GM21447 (cell line): ENCODE measurements around the gene RPE65.
"Not testable (repeated sequence)": the region's sequence is repeated elsewhere in the genome, so short reads cannot be mapped to it uniquely, and the experiment has no call there.

Experiments used
- ATAC-seq: cut with Tn5 transposase; IDR thresholded peaks from one replicate; pipeline ENCODE4 v1.9.1; 2021; ENCODE audit not compliant: unreplicated experiment

RPE65 gene

GRCh38 chr1:68454534-68454933 lies 4.8 kb upstream of the RPE65 start:
- ATAC-seq, result no peak

- ATAC-seq, result no peak
Measured at GRCh38 chr1:68453060-68453670, 3.4 kb upstream of the RPE65 start.

- ATAC-seq, result no peak
Measured at GRCh38 chr1:68448365-68448764, 1.4 kb downstream of the RPE65 start.

GRCh38 chr1:68445709-68446108 lies 4.0 kb downstream of the RPE65 start:
- ATAC-seq, result no peak

GRCh38 chr1:68442822-68443556 lies 6.8 kb downstream of the RPE65 start:
- ATAC-seq, result peak; percentile 86

- ATAC-seq, result no peak
Measured at GRCh38 chr1:68442006-68442405, 7.7 kb downstream of the RPE65 start.

- ATAC-seq, result peak; percentile 52
Measured at GRCh38 chr1:68438310-68438709, 11.4 kb downstream of the RPE65 start.

- no peak for ATAC-seq
Measured at GRCh38 chr1:68433395-68433794, 16.4 kb downstream of the RPE65 start.

GRCh38 chr1:68431076-68431475 lies 18.7 kb downstream of the RPE65 start:
- ATAC-seq, result no peak

GRCh38 chr1:68429233-68429808 lies 20.4 kb downstream of the RPE65 start:
- no peak for ATAC-seq

- ATAC-seq, result no peak
Measured at GRCh38 chr1:68426594-68426993, 23.2 kb downstream of the RPE65 start.

- no peak for ATAC-seq
Measured at GRCh38 chr1:68421350-68421749, 28.4 kb downstream of the RPE65 start.

- no peak for ATAC-seq
Measured at GRCh38 chr1:68409426-68409825, 40.3 kb downstream of the RPE65 start.

GRCh38 chr1:68401506-68401905 lies 48.2 kb downstream of the RPE65 start:
- ATAC-seq, result no peak

- ATAC-seq, result not testable (repeated sequence)
Measured at GRCh38 chr1:68395575-68395974, 54.2 kb downstream of the RPE65 start.

- not testable (repeated sequence) for ATAC-seq
Measured at GRCh38 chr1:68392474-68392873, 57.3 kb downstream of the RPE65 start.

- ATAC-seq, result not testable (repeated sequence)
Measured at GRCh38 chr1:68385798-68386524, 63.8 kb downstream of the RPE65 start.

- ATAC-seq, result no peak
Measured at GRCh38 chr1:68384872-68385411, 64.8 kb downstream of the RPE65 start.

GRCh38 chr1:68384321-68384813 lies 65.4 kb downstream of the RPE65 start:
- no peak for ATAC-seq

- ATAC-seq, result no peak
Measured at GRCh38 chr1:68383092-68383491, 66.7 kb downstream of the RPE65 start.

- no peak for ATAC-seq
Measured at GRCh38 chr1:68379085-68379478, 70.7 kb downstream of the RPE65 start.
